Small intestine (tissue), 7 donors: ENCODE results near the gene BBS12. TPM values are rescaled to one million over a fixed set of nuclear protein-coding genes. Genes with fewer than 3 reads are reported as not detected.

Experiments
- DNase-seq, 2 donors: peaks; one replicate each; pipeline versions ENCODE4 v3.0.0 to v3.0.0-alpha.2; 2013
- FAIRE-seq: peaks from 2 replicates; lab custom pipeline; 2012; peaks lifted over from hg19 to GRCh38; lab: Jason Lieb, UNC
- H3K27ac ChIP-seq, 3 donors: one replicate each; pipeline ENCODE4 v1.5.1; 2013; ENCODE audit warnings: low read length in 2 of 3, mild to moderate bottlenecking in 2 of 3, control low read depth in 1 of 3, inconsistent platforms in 1 of 3, low read depth in 1 of 3, moderate library complexity in 1 of 3
- H3K27me3 ChIP-seq, 3 donors: one replicate each; pipeline ENCODE4 v1.6.1; 2013; ENCODE audit warnings: low read length in 3 of 3, inconsistent platforms in 1 of 3; ENCODE audit not compliant: control insufficient read depth in 3 of 3, insufficient read depth in 3 of 3
- H3K36me3 ChIP-seq, 3 donors: one replicate each; pipeline ENCODE4 v1.6.1; 2013; ENCODE audit warnings: low read length in 3 of 3, inconsistent platforms in 1 of 3, low read depth in 1 of 3, mild to moderate bottlenecking in 1 of 3, moderate library complexity in 1 of 3; ENCODE audit not compliant: control insufficient read depth in 3 of 3, insufficient read depth in 2 of 3
- H3K4me1 ChIP-seq, 3 donors: one replicate each; pipeline ENCODE4 v1.6.1; 2013; ENCODE audit warnings: low read length in 2 of 3, inconsistent platforms in 1 of 3, low read depth in 1 of 3, mild to moderate bottlenecking in 1 of 3, moderate library complexity in 1 of 3; ENCODE audit not compliant: control insufficient read depth in 3 of 3, insufficient read depth in 2 of 3
- H3K4me3 ChIP-seq, 3 donors: one replicate each; pipeline ENCODE4 v1.5.1; 2013; ENCODE audit warnings: low read length in 3 of 3, control low read depth in 1 of 3, inconsistent platforms in 1 of 3, low read depth in 1 of 3, mild to moderate bottlenecking in 1 of 3, moderate library complexity in 1 of 3
- H3K9me3 ChIP-seq, 2 donors: one replicate each; pipeline ENCODE4 v1.6.1; 2013; ENCODE audit warnings: low read depth in 1 of 2, low read length in 1 of 2; ENCODE audit not compliant: control insufficient read depth in 2 of 2, insufficient read depth in 1 of 2
- WGBS, 3 donors: extraction: QIAGEN DNeasy Blood & Tissue Kit; methylation state at CpG; one replicate each; pipeline ENCODE4 v1.1.7; 2013; 5-methylcytosine and 5-hydroxymethylcytosine counted together
- polyA plus RNA-seq, 4 donors: library from polyadenylated mRNA; stranded (reverse) in 3 of 4; unstranded in 1 of 4; fragments of 200-250 nt in 3 of 4; fragments of 120-200 nt in 1 of 4; gene quantifications; one replicate each; pipeline versions ENCODE4 v1.2.1 to v1.2.3, GENCODE V29; 2013
- donor health status: healthy with polysubstance abuse.
- donor health status: control.
- donor health status: control.
- donor health status: Bipolar disorder and iron deficiency.
- donor health status: healthy.

The BBS12 gene
- polyA plus RNA-seq, 4 donors, result 1.3 to 9.0 (median 1.4) TPM

GRCh38 chr4:122718281-122718680 lies 14.2 kb upstream of the BBS12 start:
- H3K9me3 ChIP-seq, result no peaks in the 10 kb centered on the region
- H3K27me3 ChIP-seq, result peaks cover 0 to 3% (median 0%) of the 10 kb centered on the region in 3 donors
- H3K36me3 ChIP-seq, result no peaks in the 10 kb centered on the region
- no peaks in the 10 kb centered on the region for H3K4me1 ChIP-seq
- FAIRE-seq (no peak), DNase-seq (no peak)
- H3K27ac ChIP-seq, result no peak overlapping the region
- 76 to 85% (median 84%) methylated on average over 2 of the region's 2 CpGs for WGBS, 3 donors
- H3K4me3 ChIP-seq, result no peak overlapping the region

GRCh38 chr4:122722256-122722655 lies 10.2 kb upstream of the BBS12 start:
- Histone ChIP-seq H3K36me3 (no peaks in the 10 kb centered on the region), H3K27me3 (no peaks in the 10 kb centered on the region), H3K27ac (no peak overlapping the region), H3K4me3 (no peak overlapping the region), H3K4me1 (no peaks in the 10 kb centered on the region), H3K9me3 (no peaks in the 10 kb centered on the region)
- DNase-seq, result no peak
- WGBS, 3 donors, result 65 to 89% (median 86%) methylated on average over 1 of the region's 1 CpG
- FAIRE-seq, result no peak

GRCh38 chr4:122728856-122729255 lies 3.6 kb upstream of the BBS12 start:
- WGBS, 3 donors, result 83 to 91% (median 90%) methylated on average over 1 of the region's 1 CpG

GRCh38 chr4:122731676-122732075 lies 828 bp upstream of the BBS12 start:
- Histone ChIP-seq H3K36me3 (no peaks in the 10 kb centered on the region), H3K27me3 (no peaks in the 10 kb centered on the region), H3K4me3 (no peak overlapping the region), H3K9me3 (no peaks in the 10 kb centered on the region), H3K27ac (no peak overlapping the region), H3K4me1 (peaks cover 0 to 4% (median 3%) of the 10 kb centered on the region in 3 donors)
- no peak for DNase-seq
- no peak for FAIRE-seq
- WGBS, 3 donors, result 60 to 67% (median 66%) methylated on average over 2 of the region's 2 CpGs

More at GRCh38 chr4:122728856-122729255, 3.6 kb upstream of the BBS12 start:
- no peak overlapping the region for H3K4me3 ChIP-seq
- DNase-seq (no peak), FAIRE-seq (no peak)
- H3K36me3 ChIP-seq, result no peaks in the 10 kb centered on the region
- H3K27me3 ChIP-seq, result no peaks in the 10 kb centered on the region
- H3K4me1 ChIP-seq, result peaks cover 0 to 4% (median 3%) of the 10 kb centered on the region in 3 donors
- no peak overlapping the region for H3K27ac ChIP-seq
- H3K9me3 ChIP-seq, result no peaks in the 10 kb centered on the region

- Histone ChIP-seq H3K27me3 (no peaks in the 10 kb centered on the region), H3K36me3 (peaks cover 0 to 3% (median 0%) of the 10 kb centered on the region in 3 donors), H3K9me3 (no peaks in the 10 kb centered on the region), H3K4me3 (peak overlapping the region in 2 of 3 donors; percentile 25 to 77), H3K27ac (peak overlapping the region in 2 of 3 donors; percentile 71 to 91), H3K4me1 (peaks cover 0 to 4% (median 3%) of the 10 kb centered on the region in 3 donors)
- WGBS, 3 donors, result 20 to 64% (median 36%) methylated on average over 1 of the region's 1 CpG
- no peak for FAIRE-seq
- peak; percentile 45 to 54 for DNase-seq
These were observed 1.2 kb downstream of the BBS12 start for GRCh38 chr4:122733787-122734120.

- FAIRE-seq (no peak), DNase-seq (no peak)
- Histone ChIP-seq H3K27me3 (no peaks in the 10 kb centered on the region), H3K4me3 (no peak overlapping the region), H3K9me3 (no peaks in the 10 kb centered on the region), H3K27ac (no peak overlapping the region), H3K36me3 (peaks cover 0 to 6% (median 3%) of the 10 kb centered on the region in 3 donors), H3K4me1 (peaks cover 3 to 6% (median 5%) of the 10 kb centered on the region in 3 donors)
These were observed 6.7 kb downstream of the BBS12 start for GRCh38 chr4:122739174-122739573.

GRCh38 chr4:122742933-122743829 lies 10.7 kb downstream of the BBS12 start:
- H3K9me3 ChIP-seq, result no peaks in the 10 kb centered on the region
- 14 to 72% (median 33%) methylated on average over 15 of the region's 15 CpGs for WGBS, 3 donors
- no peaks in the 10 kb centered on the region for H3K27me3 ChIP-seq
- peak in 1 of 2 donors; percentile 82 for DNase-seq
- H3K4me1 ChIP-seq, result peaks cover 8 to 16% (median 8%) of the 10 kb centered on the region in 3 donors
- no peak for FAIRE-seq
- H3K4me3 ChIP-seq, result no peak overlapping the region
- no peak overlapping the region for H3K27ac ChIP-seq
- H3K36me3 ChIP-seq, result peaks cover 0 to 4% (median 3%) of the 10 kb centered on the region in 3 donors

GRCh38 chr4:122744229-122744628 lies 11.7 kb downstream of the BBS12 start:
- no peak for FAIRE-seq

More at GRCh38 chr4:122744229-122744628, 11.7 kb downstream of the BBS12 start:
- WGBS, 3 donors, result 16 to 35% (median 31%) methylated on average over 1 of the region's 1 CpG
- H3K27me3 ChIP-seq, result no peaks in the 10 kb centered on the region
- DNase-seq, result peak; percentile 65 to 83
- H3K4me3 ChIP-seq, result no peak overlapping the region
- peak overlapping the region in 2 of 3 donors; percentile 43 to 54 for H3K27ac ChIP-seq
- H3K36me3 ChIP-seq, result peaks cover 0 to 3% (median 3%) of the 10 kb centered on the region in 3 donors
- H3K9me3 ChIP-seq, result no peaks in the 10 kb centered on the region
- H3K4me1 ChIP-seq, result peaks cover 8 to 16% (median 8%) of the 10 kb centered on the region in 3 donors
